NCI-H2196 treated with DMSO at 0.1 percent for 48 hours (cell line): Measurements from ENCODE around the gene PSME2.

Experiments
- DNase-seq: peaks from one replicate; lab custom pipeline; 2025; ENCODE audit not compliant: unreplicated experiment; lab: John Stamatoyannopoulos, UW

PSME2 gene

GRCh38 chr14:24179961-24180796 is 33.8 kb upstream of the PSME2 start:
- peak; percentile 36 for DNase-seq

- DNase-seq = no peak
Measured at GRCh38 chr14:24179294-24179960, 33.0 kb upstream of the PSME2 start.

- DNase-seq = no peak
Measured at GRCh38 chr14:24178399-24179178, 32.2 kb upstream of the PSME2 start.

GRCh38 chr14:24177891-24178290 is 31.5 kb upstream of the PSME2 start:
- no peak for DNase-seq

DNA sequence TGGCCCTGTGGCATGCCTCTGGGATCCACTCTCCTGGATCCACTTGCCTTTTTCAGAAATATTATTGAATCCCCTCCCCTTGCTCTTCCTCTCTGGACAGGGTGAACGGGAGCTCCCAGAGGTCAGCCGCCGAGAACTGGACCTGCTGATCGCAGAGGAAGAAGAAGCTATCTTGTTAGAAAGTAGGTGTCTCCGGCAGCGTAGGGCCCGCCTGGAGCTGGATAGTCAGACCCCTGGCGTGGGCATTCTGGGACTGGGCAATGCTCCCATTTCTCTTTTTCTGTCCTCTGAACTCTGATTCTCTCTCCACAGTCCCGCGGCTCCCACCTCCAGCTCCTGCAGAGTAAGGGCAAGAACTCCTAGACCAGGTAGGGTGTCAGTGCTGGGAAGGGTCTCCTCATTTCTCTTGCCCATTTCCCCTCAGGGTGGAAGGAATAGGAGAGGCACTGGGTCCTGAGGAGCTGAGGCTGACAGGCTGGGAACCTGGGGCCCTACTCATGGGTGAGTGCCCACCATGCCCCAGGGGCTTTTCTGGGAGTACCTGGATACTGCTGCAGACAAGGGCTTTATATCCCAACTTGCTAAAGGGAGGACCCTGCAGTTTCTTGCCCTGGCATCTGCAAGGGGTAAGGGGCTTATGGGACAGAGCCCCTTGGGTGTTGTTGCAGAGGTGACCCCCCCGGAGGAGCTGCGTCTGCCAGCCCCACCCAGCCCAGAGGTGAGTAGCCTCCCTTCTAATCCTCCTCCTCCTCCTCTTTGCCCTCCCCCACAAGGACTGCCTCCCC is 30.8 kb upstream of the PSME2 start:
- no peak for DNase-seq

DNA sequence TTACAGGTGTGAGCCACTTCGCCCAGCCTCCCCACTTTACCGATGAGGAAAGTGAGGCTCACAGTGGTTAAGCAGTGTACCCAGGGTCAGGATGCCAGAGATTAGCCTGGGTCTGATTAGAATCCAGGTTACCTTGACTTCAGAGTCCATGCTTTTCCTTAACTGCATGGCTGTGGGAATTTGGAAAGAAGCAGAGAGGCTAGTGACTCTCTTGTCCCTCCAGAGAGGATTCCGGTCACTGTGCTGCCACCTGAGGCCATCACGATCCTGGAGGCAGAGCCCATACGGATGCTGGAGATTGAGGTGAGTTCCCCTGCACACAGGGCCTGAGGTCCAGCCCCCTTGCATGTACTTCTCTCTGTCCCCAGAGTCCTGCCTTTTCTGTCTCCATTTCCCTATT is 30.2 kb upstream of the PSME2 start:
- no peak for DNase-seq

DNA sequence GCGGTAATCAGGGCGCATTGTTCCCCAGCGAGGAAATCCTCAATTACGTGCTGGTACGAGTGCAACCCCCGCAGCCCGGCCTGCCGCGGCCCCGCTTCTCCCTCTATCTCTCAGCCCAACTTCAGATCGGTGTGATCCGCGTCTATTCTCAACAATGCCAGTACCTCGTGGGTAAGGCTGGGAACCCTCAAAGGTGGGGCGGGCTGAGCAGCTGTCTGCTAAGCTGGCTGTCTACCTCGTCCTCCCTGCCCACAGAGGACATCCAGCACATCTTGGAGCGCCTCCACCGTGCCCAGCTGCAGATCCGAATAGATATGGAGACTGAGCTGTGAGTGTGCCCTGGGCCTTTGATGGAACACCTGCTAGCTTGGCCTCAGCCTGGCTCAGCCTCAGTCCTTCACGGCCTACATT is 26.5 kb upstream of the PSME2 start:
- DNase-seq = no peak

- DNase-seq = no peak
Measured at GRCh38 chr14:24172261-24172860, 26.0 kb upstream of the PSME2 start.

GRCh38 chr14:24171422-24172260 is 25.2 kb upstream of the PSME2 start, which contains the start of gene REC8:
REC8 (plus strand) TSS chr14:24172080; CDS start chr14:24172553, 473 bp downstream.
- DNase-seq = no peak

- no peak for DNase-seq
Measured at GRCh38 chr14:24167469-24168114, 21.2 kb upstream of the PSME2 start.

DNA sequence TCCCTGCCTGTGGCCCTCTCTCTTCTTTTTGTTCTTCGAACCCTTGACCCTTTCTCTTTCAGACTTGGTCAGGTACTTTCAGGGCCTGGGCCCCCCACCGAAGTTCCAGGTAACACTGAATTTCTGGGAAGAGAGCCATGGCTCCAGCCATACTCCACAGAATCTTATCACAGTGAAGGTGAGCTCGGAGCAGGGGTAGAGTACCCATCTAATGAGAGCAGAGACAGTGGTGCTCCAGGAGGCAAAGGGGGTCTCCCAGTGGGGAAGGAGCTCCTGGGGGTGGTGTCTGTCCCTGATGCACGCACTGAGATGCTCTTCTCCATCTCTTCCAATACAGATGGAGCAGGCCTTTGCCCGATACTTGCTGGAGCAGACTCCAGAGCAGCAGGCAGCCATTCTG is 19.4 kb upstream of the PSME2 start:
- DNase-seq = no peak

- no peak for DNase-seq
Measured at GRCh38 chr14:24164518-24164991, 18.1 kb upstream of the PSME2 start.

- no peak for DNase-seq
Measured at GRCh38 chr14:24162093-24162492, 15.7 kb upstream of the PSME2 start.

- DNase-seq = peak; percentile 92
Measured at GRCh38 chr14:24160850-24161804, 14.7 kb upstream of the PSME2 start, which contains the start of gene IRF9. IRF9 (plus strand) TSS chr14:24161265; CDS start chr14:24162145, 880 bp downstream.

- no peak for DNase-seq
Measured at GRCh38 chr14:24160499-24160849, 14.1 kb upstream of the PSME2 start.

DNA sequence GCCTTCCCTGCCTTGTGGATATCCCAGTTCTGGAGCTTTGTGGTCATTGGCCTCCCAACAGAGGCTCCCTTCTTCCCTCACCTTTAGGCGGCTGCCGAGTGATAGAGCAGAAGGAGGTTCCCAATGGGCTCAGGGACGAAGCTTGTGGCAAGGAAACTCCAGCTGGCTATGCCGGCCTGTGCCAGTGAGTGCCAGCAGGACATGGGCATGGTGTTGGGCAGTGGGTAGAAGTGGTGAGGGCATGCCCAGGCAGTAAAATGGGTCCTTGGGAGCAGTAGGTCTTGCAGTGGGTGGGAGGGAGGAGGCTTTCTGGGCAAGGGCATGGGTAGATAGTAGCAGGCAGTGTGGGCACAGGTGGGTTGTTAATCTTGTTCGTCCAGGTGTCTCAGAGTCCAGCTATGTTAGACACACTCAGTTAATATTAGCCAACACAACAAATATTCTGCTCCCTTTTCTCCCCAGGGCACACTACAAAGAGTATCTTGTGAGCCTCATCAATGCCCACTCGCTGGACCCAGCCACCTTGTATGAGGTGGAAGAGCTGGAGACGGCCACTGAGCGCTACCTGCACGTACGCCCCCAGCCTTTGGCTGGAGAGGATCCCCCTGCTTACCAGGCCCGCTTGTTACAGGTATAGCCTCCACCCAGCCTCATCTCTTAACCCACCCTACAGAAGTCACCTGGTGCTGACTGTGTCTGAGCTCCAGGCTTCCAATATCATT is 13.5 kb upstream of the PSME2 start:
- no peak for DNase-seq

GRCh38 chr14:24157331-24157730 is 10.9 kb upstream of the PSME2 start:
- DNase-seq = no peak
